Activated CD4-positive, alpha-beta memory T cell treated with anti-CD3 and anti-CD28 coated beads, Interleukin-2, amount 10 ng/mL, durations not matched to agents 7 days and 5 days (primary cell): ENCODE measurements around the gene POLR2L. TPM values are rescaled to one million over a fixed set of nuclear protein-coding genes. Genes with fewer than 3 reads are reported as not detected.

Experiments used
- CTCF ChIA-PET: fragments of 350-600 bp; sonication (Branson Sonifier 250); formaldehyde crosslinking; loops from one replicate; lab custom pipeline; 2021; ENCODE audit warnings: antibody characterized with exemption, inconsistent platforms; lab: Charles Lee
- POLR2A ChIA-PET: fragments of 350-600 bp; sonication (Branson Sonifier 250); formaldehyde crosslinking; loops from one replicate; lab custom pipeline; 2021; ENCODE audit warnings: antibody characterized with exemption; lab: Charles Lee
- DNase-seq: peaks from one replicate; pipeline ENCODE4 v3.0.0-alpha.2; 2020
- H3K27ac Mint-ChIP-seq: one replicate; pipeline ENCODE4 v1.8.0; 2021; ENCODE audit warnings: mild to moderate bottlenecking, mixed read lengths
- H3K27me3 Mint-ChIP-seq: one replicate; pipeline ENCODE4 v1.8.0; 2021; ENCODE audit warnings: mixed read lengths
- H3K36me3 Mint-ChIP-seq: one replicate; pipeline ENCODE4 v1.8.0; 2021; ENCODE audit warnings: low read depth, mixed read lengths
- H3K4me1 Mint-ChIP-seq: one replicate; pipeline ENCODE4 v1.8.0; 2021; ENCODE audit warnings: mixed read lengths
- H3K4me3 Mint-ChIP-seq: one replicate; pipeline ENCODE4 v1.8.0; 2021; ENCODE audit warnings: mild to moderate bottlenecking, mixed read lengths
- H3K9me3 Mint-ChIP-seq: one replicate; pipeline ENCODE4 v1.8.0; 2021; ENCODE audit warnings: mixed read lengths
- total RNA-seq, 2 experiments: library from RNA; stranded (reverse); gene quantifications; one replicate each; pipeline ENCODE4 v1.2.3, GENCODE V29; 2021

POLR2L gene
- total RNA-seq, 2 experiments from 2014 or later, result 59.3 to 61.5 TPM

DNA sequence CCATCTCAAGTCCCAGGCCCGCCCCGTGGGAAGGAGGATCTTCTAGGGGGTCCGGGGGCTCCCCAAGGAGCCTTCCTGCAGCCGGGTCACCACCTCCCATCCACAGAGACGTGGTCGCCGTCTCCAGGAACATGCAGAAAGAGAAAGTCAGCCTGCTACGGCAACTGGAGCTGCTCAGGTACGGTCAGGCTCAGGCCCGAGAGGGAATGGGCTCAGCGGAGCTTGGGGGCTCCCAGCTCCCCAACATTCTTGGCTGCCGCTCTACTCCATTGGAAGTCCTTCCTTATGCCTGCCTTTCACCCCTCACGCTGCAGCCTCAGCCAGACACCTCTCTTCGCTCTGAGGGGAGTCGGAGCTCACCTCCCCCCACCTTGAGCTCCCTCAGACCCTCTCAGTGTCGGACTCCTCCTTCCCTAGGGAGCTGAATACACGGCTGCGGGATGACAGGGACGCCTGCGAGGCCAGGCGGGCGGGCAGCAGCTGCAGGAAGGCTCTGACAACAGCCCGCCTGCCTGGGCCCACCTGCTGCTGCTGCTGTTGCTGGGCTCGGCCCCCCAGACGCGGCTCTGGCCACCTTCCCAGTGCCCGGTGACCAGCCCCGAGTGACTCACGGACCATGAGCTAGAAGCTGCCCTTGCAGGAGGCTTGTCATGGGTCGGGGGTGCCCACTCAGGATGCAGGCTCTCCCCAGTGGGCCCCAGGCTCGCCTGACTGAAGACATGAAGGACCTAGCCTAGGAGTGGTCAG, 11.0 kb downstream of the POLR2L start:
- POLR2A ChIA-PET, result interaction anchor here (0.6 to 8.3 kb wide), 4 partner anchors 10 to 22 kb away, joined by 3 to 74 read pairs (median 28); partner anchors contain the start of genes PNPLA2, POLR2L, RPLP2 and TSPAN4
- Mint-ChIP-seq H3K4me3 (peak overlapping the region; percentile 46), H3K36me3 (no peaks in the 10 kb centered on the region), H3K27me3 (peaks cover 38% of the 10 kb centered on the region), H3K4me1 (peaks cover 41% of the 10 kb centered on the region), H3K9me3 (no peaks in the 10 kb centered on the region), H3K27ac (no peak overlapping the region)
- CTCF ChIA-PET, result interaction anchor here (1.3 kb wide), 1 partner anchor 12 kb away, joined by 3 read pairs; the partner anchor contains the start of gene TSPAN4
- no peak for DNase-seq

GRCh38 chr11:830295-831117, 11.8 kb downstream of the POLR2L start:
- H3K27me3 Mint-ChIP-seq, result peaks cover 38% of the 10 kb centered on the region
- no peak overlapping the region for H3K4me3 Mint-ChIP-seq
- no peaks in the 10 kb centered on the region for H3K9me3 Mint-ChIP-seq
- DNase-seq, result peak; percentile 64
- no peak overlapping the region for H3K27ac Mint-ChIP-seq
- CTCF ChIA-PET, result interaction anchor here (0.8 to 1.3 kb wide), 2 partner anchors 13 to 32 kb away, joined by 3 read pairs; partner anchors contain the start of genes SLC25A22 and TSPAN4
- no peaks in the 10 kb centered on the region for H3K36me3 Mint-ChIP-seq
- peaks cover 42% of the 10 kb centered on the region for H3K4me1 Mint-ChIP-seq
- POLR2A ChIA-PET, result interaction anchor here (1.1 to 8.3 kb wide), 4 partner anchors 11 to 22 kb away, joined by 3 to 74 read pairs (median 28); partner anchors contain the start of genes PNPLA2, POLR2L, RPLP2 and TSPAN4

- CTCF ChIA-PET, result interaction anchor here (0.8 kb wide), 1 partner anchor 32 kb away, joined by 3 read pairs; the partner anchor contains the start of gene SLC25A22
- peaks cover 42% of the 10 kb centered on the region for H3K4me1 Mint-ChIP-seq
These were observed 12.5 kb downstream of the POLR2L start for GRCh38 chr11:829847-830294.

DNA sequence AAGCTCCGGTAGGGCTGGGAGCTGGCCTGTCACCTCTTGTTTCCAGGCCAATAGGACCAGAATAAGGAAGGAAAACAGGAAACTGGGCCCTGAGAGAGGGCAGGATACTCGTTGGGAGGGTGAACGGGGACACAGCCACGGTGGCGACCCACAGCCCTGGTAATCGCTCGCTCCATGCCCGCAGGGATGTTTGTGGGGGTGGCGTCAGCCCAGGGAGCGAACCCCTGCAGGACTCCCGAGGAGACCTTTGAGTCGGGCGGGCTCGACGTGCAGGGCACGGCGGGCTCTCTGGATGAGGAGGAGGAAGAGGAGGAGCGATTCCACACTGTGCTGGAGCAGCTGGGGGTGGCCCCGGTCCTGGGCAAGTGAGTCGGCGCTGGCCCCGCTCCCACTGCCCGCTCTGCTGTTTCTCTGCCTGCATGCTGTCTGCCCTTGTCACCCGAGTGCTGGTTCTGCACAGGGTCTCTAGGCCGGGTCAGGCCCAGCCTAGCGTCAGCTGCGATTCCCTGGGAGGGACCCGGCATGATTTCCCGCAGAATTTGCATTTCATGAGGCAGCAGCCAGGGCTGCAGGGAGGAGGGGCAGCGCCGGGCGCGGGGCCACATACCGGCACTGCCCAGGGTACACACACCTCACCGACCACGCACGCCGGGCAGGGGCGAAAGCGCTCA, 13.0 kb downstream of the POLR2L start:
- Mint-ChIP-seq H3K4me1 (peaks cover 42% of the 10 kb centered on the region), H3K9me3 (no peaks in the 10 kb centered on the region), H3K27me3 (peaks cover 38% of the 10 kb centered on the region), H3K27ac (no peak overlapping the region), H3K4me3 (no peak overlapping the region), H3K36me3 (peaks cover 7% of the 10 kb centered on the region)
- no peak for DNase-seq
- CTCF ChIA-PET, result no interaction called here
- POLR2A ChIA-PET, result interaction anchor here (1.1 to 8.3 kb wide), 5 partner anchors 10 to 20 kb away, joined by 3 to 74 read pairs (median 10); partner anchors contain the start of genes PNPLA2, POLR2L, RPLP2 and TSPAN4

More at GRCh38 chr11:829847-830294, 12.5 kb downstream of the POLR2L start:
- POLR2A ChIA-PET, result interaction anchor here (1.1 to 8.3 kb wide), 4 partner anchors 10 to 21 kb away, joined by 3 to 74 read pairs (median 24); partner anchors contain the start of genes PNPLA2, POLR2L, RPLP2 and TSPAN4
- no peak for DNase-seq
- Mint-ChIP-seq H3K9me3 (no peaks in the 10 kb centered on the region), H3K27me3 (peaks cover 38% of the 10 kb centered on the region), H3K4me3 (no peak overlapping the region), H3K36me3 (peaks cover 5% of the 10 kb centered on the region), H3K27ac (no peak overlapping the region)

DNA sequence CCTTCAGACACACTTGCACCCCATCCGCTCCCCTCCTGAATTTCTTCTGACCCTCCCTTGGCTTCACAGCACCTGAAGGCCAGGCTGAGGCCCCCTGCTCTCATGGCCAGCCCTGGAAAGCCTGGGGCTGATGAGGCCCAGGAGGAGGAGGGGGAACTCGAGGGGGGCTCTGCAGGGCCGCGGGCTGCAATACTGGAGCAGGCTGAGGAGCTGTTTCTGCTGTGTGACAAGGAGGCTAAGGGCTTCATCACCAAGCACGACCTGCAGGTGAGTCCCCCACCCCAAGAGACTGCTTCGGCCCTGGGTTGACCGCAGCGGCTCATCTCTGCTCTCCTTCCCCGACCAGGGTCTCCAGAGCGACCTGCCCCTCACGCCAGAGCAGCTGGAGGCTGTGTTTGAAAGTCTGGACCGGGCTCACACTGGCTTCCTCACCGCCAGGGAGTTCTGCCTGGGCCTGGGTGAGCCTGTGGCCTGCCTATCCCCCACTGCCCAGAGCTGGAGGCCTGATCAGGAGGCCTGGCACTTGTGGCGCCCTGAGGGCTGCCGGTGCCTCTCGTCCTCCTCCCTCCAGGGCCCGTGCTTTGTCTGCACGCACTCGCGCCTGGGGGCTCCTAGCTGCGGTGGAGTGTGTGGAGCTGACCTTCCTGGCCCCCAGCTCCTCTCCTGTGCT, 13.7 kb downstream of the POLR2L start:
- no peak for DNase-seq
- Mint-ChIP-seq H3K9me3 (no peaks in the 10 kb centered on the region), H3K4me1 (peaks cover 36% of the 10 kb centered on the region), H3K36me3 (peaks cover 7% of the 10 kb centered on the region), H3K27ac (no peak overlapping the region), H3K4me3 (peak overlapping the region; percentile 70), H3K27me3 (peaks cover 38% of the 10 kb centered on the region)
- ChIA-PET CTCF (no interaction called here), POLR2A (interaction anchor here (1.1 to 8.3 kb wide), 4 partner anchors 9 to 20 kb away, joined by 3 to 74 read pairs (median 28); partner anchors contain the start of genes PNPLA2, POLR2L, RPLP2 and TSPAN4)

GRCh38 chr11:827897-828192, 14.5 kb downstream of the POLR2L start, which contains the start of gene CRACR2B:
TSS of gene CRACR2B (plus strand) at chr11:827919. CDS start at chr11:828608, 689 bp downstream.
- Mint-ChIP-seq H3K27me3 (peaks cover 38% of the 10 kb centered on the region), H3K27ac (peak within 1 kb of the TSS; percentile 31), H3K4me3 (peak within 1 kb of the TSS; percentile 75), H3K4me1 (peaks cover 36% of the 10 kb centered on the region), H3K36me3 (peaks cover 7% of the 10 kb centered on the region), H3K9me3 (no peaks in the 10 kb centered on the region)
- no peak for DNase-seq
- ChIA-PET POLR2A (interaction anchor here (0.7 to 8.3 kb wide), 4 partner anchors 8 to 19 kb away, joined by 4 to 74 read pairs (median 28); partner anchors contain the start of genes PNPLA2, POLR2L, RPLP2 and TSPAN4), CTCF (no interaction called here)

DNA sequence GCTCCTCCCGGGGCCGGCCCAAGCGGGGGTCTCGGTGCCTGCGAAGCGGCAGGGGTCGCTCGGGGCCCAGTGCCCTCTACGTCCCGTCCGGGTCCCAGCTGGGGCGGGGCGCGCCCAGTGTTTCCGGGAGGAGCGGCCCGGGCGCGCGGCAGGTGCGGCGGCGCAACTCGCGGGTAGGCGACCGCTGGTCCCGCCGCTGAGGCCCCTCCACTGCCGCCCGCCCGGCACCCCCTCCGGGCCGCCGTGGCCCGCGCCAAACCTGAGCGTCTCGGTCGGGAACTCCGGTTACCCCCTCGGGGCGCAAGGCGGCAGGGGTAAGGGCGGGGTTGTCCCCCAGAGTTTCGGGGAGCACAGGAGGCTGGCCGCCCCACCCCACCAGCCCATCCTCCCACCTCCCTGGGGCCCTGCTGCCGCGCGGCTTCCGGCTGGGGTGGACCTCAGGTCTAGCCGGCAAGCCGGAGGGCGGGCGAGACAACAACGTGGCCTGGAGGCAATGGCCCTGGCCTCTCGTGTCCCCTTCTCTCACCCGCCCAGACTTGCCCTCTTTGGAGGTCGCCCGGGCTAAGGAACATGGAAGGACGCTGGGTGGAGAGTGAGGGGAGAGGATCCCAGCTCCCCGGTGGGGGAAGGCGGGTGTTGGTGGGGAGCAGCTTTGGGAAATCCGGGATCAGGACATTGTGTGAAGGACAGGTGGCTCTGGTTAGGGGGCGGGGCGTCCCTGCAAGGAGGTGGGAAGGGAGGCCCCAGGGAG, 15.0 kb downstream of the POLR2L start:
- peak overlapping the region; percentile 75 for H3K4me3 Mint-ChIP-seq
- H3K9me3 Mint-ChIP-seq, result no peaks in the 10 kb centered on the region
- H3K4me1 Mint-ChIP-seq, result peaks cover 36% of the 10 kb centered on the region
- CTCF ChIA-PET, result interaction anchor here (0.8 kb wide), 1 partner anchor 19 kb away, joined by 3 read pairs; no protein-coding TSS in a partner anchor
- peak; percentile 55 for DNase-seq
- H3K36me3 Mint-ChIP-seq, result peaks cover 7% of the 10 kb centered on the region
- peak overlapping the region; percentile 31 for H3K27ac Mint-ChIP-seq
- H3K27me3 Mint-ChIP-seq, result peaks cover 38% of the 10 kb centered on the region
- POLR2A ChIA-PET, result interaction anchor here (0.7 to 8.3 kb wide), 4 partner anchors 8 to 18 kb away, joined by 4 to 74 read pairs (median 28); partner anchors contain the start of genes PNPLA2, POLR2L, RPLP2 and TSPAN4

- H3K36me3 Mint-ChIP-seq, result peaks cover 7% of the 10 kb centered on the region
- no peaks in the 10 kb centered on the region for H3K9me3 Mint-ChIP-seq
- peaks cover 39% of the 10 kb centered on the region for H3K4me1 Mint-ChIP-seq
- DNase-seq, result no peak
- ChIA-PET POLR2A (interaction anchor here (0.9 to 6.0 kb wide), 3 partner anchors 14 to 18 kb away, joined by 4 to 45 read pairs (median 10); partner anchors contain the start of genes POLR2L, RPLP2 and TSPAN4), CTCF (interaction anchor here (0.8 kb wide), 1 partner anchor 18 kb away, joined by 3 read pairs; no protein-coding TSS in a partner anchor)
- peak overlapping the region; percentile 49 for H3K27ac Mint-ChIP-seq
- H3K4me3 Mint-ChIP-seq, result peak overlapping the region; percentile 75
- H3K27me3 Mint-ChIP-seq, result peaks cover 34% of the 10 kb centered on the region
These were observed 15.5 kb downstream of the POLR2L start for GRCh38 chr11:826836-827145.

GRCh38 chr11:826227-826621, 16.1 kb downstream of the POLR2L start:
- H3K27ac Mint-ChIP-seq, result no peak overlapping the region
- peaks cover 29% of the 10 kb centered on the region for H3K27me3 Mint-ChIP-seq
- POLR2A ChIA-PET, result interaction anchor here (0.9 to 6.0 kb wide), 4 partner anchors 11 to 17 kb away, joined by 4 to 45 read pairs (median 6); partner anchors contain the start of genes POLR2L, RPLP2 and TSPAN4
- peak overlapping the region; percentile 75 for H3K4me3 Mint-ChIP-seq
- H3K4me1 Mint-ChIP-seq, result peaks cover 41% of the 10 kb centered on the region
- CTCF ChIA-PET, result no interaction called here
- DNase-seq, result no peak
- H3K36me3 Mint-ChIP-seq, result peaks cover 7% of the 10 kb centered on the region
- no peaks in the 10 kb centered on the region for H3K9me3 Mint-ChIP-seq

DNA sequence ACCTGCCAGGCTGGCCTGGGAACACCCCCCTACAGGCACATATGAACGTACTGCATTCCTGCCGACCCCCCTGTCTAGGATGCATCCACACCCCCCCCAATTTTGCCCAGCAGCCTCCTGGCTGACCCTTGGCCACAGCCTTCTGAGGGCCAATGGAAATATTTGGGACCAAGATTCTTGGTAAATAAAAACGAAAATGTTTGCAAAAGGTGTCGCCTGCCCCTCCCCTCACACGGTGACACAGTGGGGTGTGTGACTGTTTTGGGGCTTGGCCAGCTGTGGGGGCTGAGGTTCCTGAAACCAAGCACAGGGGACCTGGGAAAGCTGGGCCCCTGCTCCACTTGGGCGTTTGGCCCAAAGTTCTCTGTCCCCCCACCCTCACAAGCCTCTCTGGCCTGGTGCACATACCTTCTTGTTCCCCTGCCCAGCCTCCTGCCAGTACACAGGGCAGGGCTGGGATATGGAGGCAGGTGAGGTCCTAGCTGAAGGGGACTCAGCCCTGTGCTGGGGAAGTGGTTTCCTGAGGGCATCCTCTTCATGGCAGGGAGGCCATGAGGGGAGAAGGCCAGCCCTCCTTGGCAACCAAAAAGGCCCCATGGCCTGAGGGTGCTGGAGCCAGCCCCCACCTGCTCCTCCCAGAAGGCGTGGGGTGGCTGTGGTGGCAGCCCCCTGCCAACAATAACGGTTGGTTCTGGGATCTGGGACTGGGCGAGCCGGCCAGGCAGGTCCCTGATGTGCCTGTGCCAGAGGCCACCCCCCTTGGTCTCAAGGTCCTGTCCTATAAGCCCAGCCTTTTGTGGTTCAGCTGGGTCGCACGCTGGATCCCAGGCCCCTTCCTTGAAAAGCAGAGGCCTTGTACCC, 16.7 kb downstream of the POLR2L start:
- Mint-ChIP-seq H3K9me3 (no peaks in the 10 kb centered on the region), H3K36me3 (peaks cover 7% of the 10 kb centered on the region), H3K27ac (no peak overlapping the region), H3K27me3 (peaks cover 26% of the 10 kb centered on the region), H3K4me3 (no peak overlapping the region), H3K4me1 (peaks cover 42% of the 10 kb centered on the region)
- POLR2A ChIA-PET, result interaction anchor here (0.9 to 6.0 kb wide), 4 partner anchors 11 to 17 kb away, joined by 4 to 45 read pairs (median 6); partner anchors contain the start of genes POLR2L, RPLP2 and TSPAN4
- DNase-seq, result no peak
- CTCF ChIA-PET, result no interaction called here
